ENCODE measurements around the gene RAP1GAP2.
A peak's percentile ranks its signal among the peaks of the same experiment; 100 is the strongest.

- TF ChIP-seq CTCF (IDR thresholded peaks at IDR 0.05) (no peak), POLR2A (IDR thresholded peaks at IDR 0.05) (peak in 1 of 2 donors; percentile 41)
These were observed 1.4 kb downstream of the RAP1GAP2 start for GRCh38 chr17:2797637-2798036.

Data from Peyer's patch (tissue), 4 donors.